Osteoblast (primary cell): ENCODE measurements around the gene BAIAP2. TPM values are rescaled to one million over a fixed set of nuclear protein-coding genes. Genes with fewer than 3 reads are reported as not detected.

Experiments
- DNase-seq: peaks from one replicate; pipeline ENCODE4 v3.0.0; 2011; ENCODE audit warnings: low spot score, mixed read lengths; ENCODE audit not compliant: insufficient read length; ENCODE audit errors: missing footprints
- H2AFZ ChIP-seq: 2 replicates; pipeline ENCODE4 v1.6.0; 2011; ENCODE audit warnings: mild to moderate bottlenecking, low read length
- H3K27ac ChIP-seq: 2 replicates; pipeline ENCODE4 v1.5.1; 2011; ENCODE audit warnings: mild to moderate bottlenecking, low read depth, low read length, moderate library complexity
- H3K27me3 ChIP-seq: 2 replicates; pipeline ENCODE4 v1.6.0; 2012; ENCODE audit warnings: mild to moderate bottlenecking, control low read depth, inconsistent platforms, low read length, moderate library complexity; ENCODE audit not compliant: insufficient read depth
- H3K36me3 ChIP-seq: 2 replicates; pipeline ENCODE4 v1.5.1; 2011; ENCODE audit warnings: mild to moderate bottlenecking, low read length, control low read depth, moderate library complexity; ENCODE audit not compliant: insufficient read depth
- H3K4me1 ChIP-seq: 2 replicates; pipeline ENCODE4 v1.5.1; 2011; ENCODE audit warnings: mild to moderate bottlenecking, low read length, control low read depth, moderate library complexity; ENCODE audit not compliant: insufficient read depth
- H3K4me2 ChIP-seq: 2 replicates; pipeline ENCODE4 v1.6.0; 2011; ENCODE audit warnings: mild to moderate bottlenecking, low read length; ENCODE audit not compliant: insufficient read depth
- H3K4me3 ChIP-seq: fragments of 200-600 bp; sonication (generic); 3 replicates; pipeline ENCODE4 v1.5.1; 2012; ENCODE audit warnings: mild to moderate bottlenecking, low read length, inconsistent platforms; ENCODE audit not compliant: insufficient read depth
- H3K79me2 ChIP-seq: 2 replicates; pipeline ENCODE4 v1.6.0; 2012; ENCODE audit warnings: mild to moderate bottlenecking, low read length, control low read depth, inconsistent platforms; ENCODE audit not compliant: insufficient read depth
- H3K9me3 ChIP-seq: 2 replicates; pipeline ENCODE4 v1.5.1; 2011; ENCODE audit warnings: low read depth, low read length, control low read depth
- H4K20me1 ChIP-seq: 2 replicates; pipeline ENCODE4 v1.6.0; 2012; ENCODE audit warnings: mild to moderate bottlenecking, low read length, control low read depth; ENCODE audit not compliant: insufficient read depth
- total RNA-seq: library from RNA; depleted of rRNA; stranded (reverse); fragments of >200 nt; gene quantifications from 2 replicates; pipeline ENCODE4 v1.2.3, GENCODE V29; 2012
- TF ChIP-seq, protein P1 (sequence below): IDR thresholded peaks from 2 replicates; pipeline ENCODE4 v1.5.1; 2011; ENCODE audit warnings: mild to moderate bottlenecking, low read depth, low read length, moderate library complexity; ENCODE audit errors: extremely low read depth

Gene BAIAP2
- total RNA-seq, 1 donor: 15.6 TPM

- no peaks in the 10 kb centered on the region for H3K79me2 ChIP-seq
- H3K27me3 ChIP-seq: no peaks in the 10 kb centered on the region
- no peak for DNase-seq
- H3K4me3 ChIP-seq: no peak overlapping the region
- TF ChIP-seq, protein P1, sequence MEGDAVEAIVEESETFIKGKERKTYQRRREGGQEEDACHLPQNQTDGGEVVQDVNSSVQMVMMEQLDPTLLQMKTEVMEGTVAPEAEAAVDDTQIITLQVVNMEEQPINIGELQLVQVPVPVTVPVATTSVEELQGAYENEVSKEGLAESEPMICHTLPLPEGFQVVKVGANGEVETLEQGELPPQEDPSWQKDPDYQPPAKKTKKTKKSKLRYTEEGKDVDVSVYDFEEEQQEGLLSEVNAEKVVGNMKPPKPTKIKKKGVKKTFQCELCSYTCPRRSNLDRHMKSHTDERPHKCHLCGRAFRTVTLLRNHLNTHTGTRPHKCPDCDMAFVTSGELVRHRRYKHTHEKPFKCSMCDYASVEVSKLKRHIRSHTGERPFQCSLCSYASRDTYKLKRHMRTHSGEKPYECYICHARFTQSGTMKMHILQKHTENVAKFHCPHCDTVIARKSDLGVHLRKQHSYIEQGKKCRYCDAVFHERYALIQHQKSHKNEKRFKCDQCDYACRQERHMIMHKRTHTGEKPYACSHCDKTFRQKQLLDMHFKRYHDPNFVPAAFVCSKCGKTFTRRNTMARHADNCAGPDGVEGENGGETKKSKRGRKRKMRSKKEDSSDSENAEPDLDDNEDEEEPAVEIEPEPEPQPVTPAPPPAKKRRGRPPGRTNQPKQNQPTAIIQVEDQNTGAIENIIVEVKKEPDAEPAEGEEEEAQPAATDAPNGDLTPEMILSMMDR: no peak
- H3K9me3 ChIP-seq: no peaks in the 10 kb centered on the region
- H3K36me3 ChIP-seq: no peaks in the 10 kb centered on the region
- H2AFZ ChIP-seq: no peak overlapping the region
- no peaks in the 10 kb centered on the region for H4K20me1 ChIP-seq
- H3K27ac ChIP-seq: no peak overlapping the region
- no peaks in the 10 kb centered on the region for H3K4me1 ChIP-seq
- no peak overlapping the region for H3K4me2 ChIP-seq
Measured at GRCh38 chr17:81135505-81136278, 100.7 kb downstream of the BAIAP2 start.

DNA sequence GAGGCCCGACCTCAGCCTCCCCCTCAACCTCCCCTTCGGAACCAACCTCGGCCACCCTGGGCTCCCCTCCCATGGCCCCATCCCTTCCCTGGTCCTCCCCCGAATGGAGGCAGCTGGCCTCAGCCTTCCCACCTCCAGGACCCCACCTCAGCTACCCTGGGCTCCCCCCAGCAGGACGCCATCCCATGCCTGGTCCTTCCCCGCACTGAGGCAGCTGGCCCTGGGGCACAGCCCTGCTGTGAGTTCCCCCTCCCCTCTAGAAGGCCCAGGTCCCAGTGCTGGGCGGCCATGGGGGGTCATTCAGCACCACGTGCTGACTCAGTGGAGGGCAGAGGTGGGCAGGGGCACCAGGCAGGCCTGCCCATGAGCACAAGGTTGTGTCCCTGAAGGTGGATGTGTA is 101.4 kb downstream of the BAIAP2 start:
- H4K20me1 ChIP-seq: no peaks in the 10 kb centered on the region
- H3K4me2 ChIP-seq: no peak overlapping the region
- H3K79me2 ChIP-seq: no peaks in the 10 kb centered on the region
- no peaks in the 10 kb centered on the region for H3K9me3 ChIP-seq
- no peaks in the 10 kb centered on the region for H3K4me1 ChIP-seq
- TF ChIP-seq, protein P1: no peak
- no peaks in the 10 kb centered on the region for H3K36me3 ChIP-seq
- H3K27ac ChIP-seq: no peak overlapping the region
- DNase-seq: no peak
- no peak overlapping the region for H3K4me3 ChIP-seq
- H3K27me3 ChIP-seq: no peaks in the 10 kb centered on the region
- no peak overlapping the region for H2AFZ ChIP-seq

DNA sequence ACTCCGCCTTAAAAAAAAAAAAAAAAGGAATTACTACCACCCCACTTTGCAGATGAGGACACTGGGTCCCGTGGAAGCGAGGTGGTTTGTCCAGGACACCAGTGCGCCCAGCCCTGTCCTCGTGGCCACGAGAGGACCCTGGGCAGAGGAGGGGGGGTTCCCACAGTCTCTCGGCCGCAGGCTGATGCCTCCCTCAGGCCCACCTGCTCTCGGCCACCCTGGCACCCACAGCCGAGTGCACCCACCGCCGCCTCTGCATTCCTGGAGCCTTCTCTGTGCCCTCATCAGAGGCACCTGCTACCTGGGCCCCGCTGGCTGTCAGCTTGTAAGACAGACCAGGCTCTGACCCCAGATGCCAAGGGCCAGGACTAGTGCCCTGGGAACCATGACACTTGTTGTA is 102.3 kb downstream of the BAIAP2 start:
- no peak for DNase-seq
- no peaks in the 10 kb centered on the region for H3K4me1 ChIP-seq
- H3K4me2 ChIP-seq: no peak overlapping the region
- no peaks in the 10 kb centered on the region for H4K20me1 ChIP-seq
- no peaks in the 10 kb centered on the region for H3K27me3 ChIP-seq
- H3K4me3 ChIP-seq: no peak overlapping the region
- no peak overlapping the region for H3K27ac ChIP-seq
- H3K79me2 ChIP-seq: no peaks in the 10 kb centered on the region
- TF ChIP-seq, protein P1: no peak
- no peak overlapping the region for H2AFZ ChIP-seq
- H3K9me3 ChIP-seq: no peaks in the 10 kb centered on the region
- no peaks in the 10 kb centered on the region for H3K36me3 ChIP-seq

GRCh38 chr17:81138083-81138482 is 103.1 kb downstream of the BAIAP2 start:
- Histone ChIP-seq H3K79me2 (no peaks in the 10 kb centered on the region), H3K27me3 (no peaks in the 10 kb centered on the region), H3K4me2 (no peak overlapping the region), H3K27ac (no peak overlapping the region), H3K4me1 (no peaks in the 10 kb centered on the region), H3K36me3 (no peaks in the 10 kb centered on the region), H3K9me3 (no peaks in the 10 kb centered on the region), H4K20me1 (no peaks in the 10 kb centered on the region), H2AFZ (no peak overlapping the region), H3K4me3 (no peak overlapping the region)
- TF ChIP-seq, protein P1: no peak
- DNase-seq: no peak
